WERI-Rb-1 (cell line): Measurements from ENCODE around the gene LGR6.

Source experiments
- DNase-seq: peaks from one replicate; pipeline ENCODE4 v3.0.0-alpha.2; 2020
- H3K27ac ChIP-seq: fragments of 250-450 bp; sonication (Bioruptor Pico); 2 replicates; pipeline ENCODE4 v1.5.1; 2020; ENCODE audit warnings: mild to moderate bottlenecking, moderate library complexity
- H3K27me3 ChIP-seq: fragments of 250-450 bp; sonication (Bioruptor Pico); 2 replicates; pipeline ENCODE4 v1.5.1; 2021; ENCODE audit warnings: mild to moderate bottlenecking, low read depth, moderate library complexity; ENCODE audit not compliant: insufficient read depth, severe bottlenecking
- H3K36me3 ChIP-seq: fragments of 250-450 bp; sonication (Bioruptor Pico); 2 replicates; pipeline ENCODE4 v1.5.1; 2020; ENCODE audit warnings: mild to moderate bottlenecking, moderate library complexity
- H3K4me3 ChIP-seq: 2 replicates; pipeline ENCODE4 v1.5.1; 2011; ENCODE audit warnings: low read depth, mild to moderate bottlenecking, control low read depth, low read length
- H3K9me3 ChIP-seq: fragments of 250-450 bp; sonication (Bioruptor Pico); 2 replicates; pipeline ENCODE4 v1.5.1; 2021; ENCODE audit warnings: mild to moderate bottlenecking, moderate library complexity; ENCODE audit not compliant: severe bottlenecking
- CTCF ChIP-seq: IDR thresholded peaks from 2 replicates; pipeline ENCODE4 v1.5.1; 2011; ENCODE audit warnings: low read depth, mild to moderate bottlenecking, control low read depth, inconsistent platforms, low read length

The LGR6 gene

GRCh38 chr1:202270871-202271326 is 77.3 kb downstream of the LGR6 start:
- peak; percentile 98 for DNase-seq
- H3K27ac ChIP-seq = peak overlapping the region; percentile 92
- H3K36me3 ChIP-seq = no peaks in the 10 kb centered on the region
- no peak overlapping the region for H3K4me3 ChIP-seq
- no peak for TF ChIP-seq CTCF
- no peaks in the 10 kb centered on the region for H3K27me3 ChIP-seq
- peaks cover 6% of the 10 kb centered on the region for H3K9me3 ChIP-seq

- DNase-seq = peak; percentile 23
- Histone ChIP-seq H3K4me3 (no peak overlapping the region), H3K9me3 (no peaks in the 10 kb centered on the region), H3K27ac (peak overlapping the region; percentile 92), H3K27me3 (no peaks in the 10 kb centered on the region), H3K36me3 (no peaks in the 10 kb centered on the region)
- no peak for TF ChIP-seq CTCF
Measured at GRCh38 chr1:202272103-202272845, 78.7 kb downstream of the LGR6 start.

- no peaks in the 10 kb centered on the region for H3K36me3 ChIP-seq
Measured at GRCh38 chr1:202274611-202275010, 81.0 kb downstream of the LGR6 start.

GRCh38 chr1:202275061-202275770 is 81.6 kb downstream of the LGR6 start:
- TF ChIP-seq CTCF = peak; percentile 67
- Histone ChIP-seq H3K36me3 (no peaks in the 10 kb centered on the region), H3K4me3 (0 out of 2 replicates have a peak overlapping the region, but pooled peaks have one; percentile 1), H3K9me3 (no peaks in the 10 kb centered on the region), H3K27me3 (no peaks in the 10 kb centered on the region), H3K27ac (peak overlapping the region; percentile 92)
- peak; percentile 97 for DNase-seq

More at GRCh38 chr1:202274611-202275010, 81.0 kb downstream of the LGR6 start:
- peak; percentile 87 for TF ChIP-seq CTCF
- Histone ChIP-seq H3K27ac (peak overlapping the region; percentile 92), H3K4me3 (0 out of 2 replicates have a peak overlapping the region, but pooled peaks have one; percentile 1), H3K27me3 (no peaks in the 10 kb centered on the region), H3K9me3 (no peaks in the 10 kb centered on the region)
- DNase-seq = peak; percentile 84

GRCh38 chr1:202276081-202276715 is 82.6 kb downstream of the LGR6 start:
- DNase-seq = peak; percentile 42
- H3K27ac ChIP-seq = peak overlapping the region; percentile 92
- no peak for TF ChIP-seq CTCF
- no peak overlapping the region for H3K4me3 ChIP-seq
- H3K9me3 ChIP-seq = no peaks in the 10 kb centered on the region
- no peaks in the 10 kb centered on the region for H3K36me3 ChIP-seq
- H3K27me3 ChIP-seq = no peaks in the 10 kb centered on the region
